K562 (cell line): ENCODE data around the gene RASGEF1C. TPM values are rescaled to one million over a fixed set of nuclear protein-coding genes. Genes with fewer than 3 reads are reported as not detected.

Source experiments
- ARID1B ChIP-seq: fragments of 450-650 bp; IDR thresholded peaks from 2 replicates; pipeline ENCODE4 v1.6.1; 2016; ENCODE audit warnings: antibody characterized with exemption, mild to moderate bottlenecking, inconsistent platforms
- BMI1 ChIP-seq: fragments of 150-350 bp; IDR thresholded peaks from 2 replicates; pipeline ENCODE4 v1.6.1; 2014; ENCODE audit warnings: low read length
- ESRRA ChIP-seq: fragments of 450-650 bp; IDR thresholded peaks from 2 replicates; pipeline ENCODE4 v1.6.1; 2014; ENCODE audit warnings: low read depth, mild to moderate bottlenecking, moderate library complexity, borderline replicate concordance
- EWSR1 ChIP-seq: fragments of 450-650 bp; IDR thresholded peaks from 2 replicates; pipeline ENCODE4 v1.6.1; 2018; ENCODE audit warnings: borderline replicate concordance, mild to moderate bottlenecking, low read depth, moderate library complexity; ENCODE audit not compliant: partially characterized antibody
- ILF3 ChIP-seq: fragments of 450-650 bp; IDR thresholded peaks from 2 replicates; pipeline ENCODE4 v1.6.1; 2018; ENCODE audit warnings: antibody characterized with exemption, mild to moderate bottlenecking, moderate library complexity, borderline replicate concordance
- KDM1A ChIP-seq, 2 experiments: fragments of 450-650 bp; IDR thresholded peaks; 2 replicates each; pipeline ENCODE4 v1.6.1; 2016; ENCODE audit warnings: mild to moderate bottlenecking in 2 of 2
- MAFK ChIP-seq: IDR thresholded peaks from 2 replicates; pipeline ENCODE4 v1.6.1; 2011; ENCODE audit warnings: low read length, improper control_type of control experiment
- MCM2 ChIP-seq: fragments of 450-650 bp; IDR thresholded peaks from 2 replicates; pipeline ENCODE4 v1.6.1; 2017; ENCODE audit warnings: low read depth, mild to moderate bottlenecking
- MYNN ChIP-seq, 2 experiments: sonication (generic); formaldehyde crosslinking in 1 of 2; IDR thresholded peaks; 2 replicates each; pipeline versions ENCODE4 v1.5.0 to v1.6.1; 2016 to 2020; ENCODE audit warnings: antibody characterized with exemption in 1 of 2, missing genetic modification reagents in 1 of 2
- NONO ChIP-seq, 2 experiments: fragments of 200-400 bp in 1 of 2; fragments of 450-650 bp in 1 of 2; formaldehyde crosslinking in 1 of 2; IDR thresholded peaks; 2 replicates each; pipeline ENCODE4 v1.6.1; 2017; ENCODE audit warnings: low read depth in 2 of 2, mild to moderate bottlenecking in 2 of 2, moderate library complexity in 2 of 2, low read length in 1 of 2
- POLR3A ChIP-seq: IDR thresholded peaks from 2 replicates; pipeline ENCODE4 v1.6.1; 2011; ENCODE audit warnings: borderline replicate concordance, mild to moderate bottlenecking, moderate library complexity; ENCODE audit not compliant: insufficient read length, insufficient read depth; ENCODE audit errors: extremely low read depth
- polyA plus RNA-seq, 8 experiments: library from polyadenylated mRNA; depleted of rRNA in 4 of 8; stranded (reverse) in 5 of 8; unstranded in 3 of 8; fragments of >200 nt; fragmentation: Nextera tagmentation in 2 of 8; fragmentation: Illumina TruSeq in 1 of 8; extraction: Ambion mirVana in 2 of 8; extraction: Trizol in 1 of 8; gene quantifications; 2 replicates each; pipeline versions ENCODE4 v1.2.1 to v1.2.3, GENCODE V29; 2011 to 2014; ENCODE audit warnings: inconsistent platforms in 1 of 8, missing spikeins in 1 of 8
- total RNA-seq, 7 experiments: library from RNA; depleted of rRNA in 6 of 7; stranded (reverse); fragments of >200 nt in 6 of 7; fragmentation: Illumina TruSeq in 2 of 7; extraction: Trizol in 2 of 7; gene quantifications; 2 replicates each; pipeline versions ENCODE4 v1.2.1 to v1.2.3, GENCODE V29; 2011 to 2021; ENCODE audit warnings: low replicate concordance in 1 of 7
- TF ChIP-seq, protein P1 (sequence below): IDR thresholded peaks from 2 replicates; pipeline ENCODE4 v1.6.1; 2016; ENCODE audit warnings: missing genetic modification characterization, missing compliant biosample characterization
- TF ChIP-seq, protein P2 (sequence below): fragments of 250-450 bp; sonication (Bioruptor Pico); IDR thresholded peaks from 2 replicates; pipeline ENCODE4 v1.5.0; 2020; ENCODE audit warnings: mild to moderate bottlenecking, borderline replicate concordance
- TF ChIP-seq, protein P3 (sequence below): fragments of 250-450 bp; sonication (Bioruptor Pico); IDR thresholded peaks from 2 replicates; pipeline ENCODE4 v1.8.0; 2021; ENCODE audit warnings: mild to moderate bottlenecking, moderate library complexity
- TF ChIP-seq, protein P4 (sequence below): fragments of 250-450 bp; sonication (Bioruptor Pico); IDR thresholded peaks from 2 replicates; pipeline ENCODE4 v1.4.0; 2020; ENCODE audit warnings: borderline replicate concordance
- TF ChIP-seq, protein P5 (sequence below): fragments of 450-650 bp; IDR thresholded peaks from 2 replicates; pipeline ENCODE4 v1.6.1; 2016
- TF ChIP-seq, protein P6 (sequence below): fragments of 250-450 bp; sonication (Bioruptor Pico); IDR thresholded peaks from 2 replicates; pipeline ENCODE4 v1.4.0; 2020; ENCODE audit warnings: mild to moderate bottlenecking, moderate library complexity

RASGEF1C gene
- total and polyA plus RNA-seq, 9 of the 15 experiments (the other 6 are each of a cell fraction or from before 2014, with no cell fraction given): 0.04 to 1.1 (median 0.21) TPM; not detected in 4

DNA sequence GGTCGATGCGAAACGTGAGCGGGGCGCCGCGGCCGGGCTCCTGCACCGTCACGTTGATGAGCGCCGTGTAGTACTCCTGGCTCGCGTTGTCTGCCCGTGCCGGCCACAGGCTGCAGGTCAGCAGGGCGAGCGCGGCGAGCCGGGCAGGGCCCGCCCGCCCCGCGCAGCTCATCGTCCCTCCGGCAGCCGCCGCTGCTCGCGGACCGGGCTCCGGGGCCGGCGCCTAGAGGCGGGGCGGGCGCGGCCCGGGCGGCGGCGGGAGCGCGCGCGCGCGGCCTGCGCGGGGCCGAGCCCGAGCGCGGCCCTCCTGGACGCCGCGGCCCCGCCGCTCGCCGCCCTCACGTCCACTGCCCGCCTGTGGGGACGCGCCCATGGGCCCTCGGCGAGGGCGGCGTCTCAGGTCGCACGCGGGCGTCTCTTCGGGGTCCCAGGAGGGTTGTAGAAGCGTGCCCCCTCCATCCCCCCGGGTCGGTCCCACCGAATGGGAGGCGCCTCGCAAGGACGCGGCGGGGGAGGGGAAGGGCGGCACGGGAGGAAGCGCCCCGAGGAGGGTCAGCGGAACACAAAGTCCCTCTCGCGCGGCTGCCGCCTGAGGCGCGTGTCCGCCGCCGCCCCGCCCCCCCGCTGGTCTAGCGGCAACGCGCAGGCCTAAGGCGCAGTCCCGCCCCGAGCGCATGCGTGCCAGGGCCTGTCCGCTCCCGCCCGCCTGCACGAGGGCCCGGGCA is 137.3 kb downstream of the RASGEF1C start, which contains the start of gene RNF130 (continued):
- TF ChIP-seq KDM1A (IDR thresholded peaks at IDR 0.05): no peak
- TF ChIP-seq, protein P1, sequence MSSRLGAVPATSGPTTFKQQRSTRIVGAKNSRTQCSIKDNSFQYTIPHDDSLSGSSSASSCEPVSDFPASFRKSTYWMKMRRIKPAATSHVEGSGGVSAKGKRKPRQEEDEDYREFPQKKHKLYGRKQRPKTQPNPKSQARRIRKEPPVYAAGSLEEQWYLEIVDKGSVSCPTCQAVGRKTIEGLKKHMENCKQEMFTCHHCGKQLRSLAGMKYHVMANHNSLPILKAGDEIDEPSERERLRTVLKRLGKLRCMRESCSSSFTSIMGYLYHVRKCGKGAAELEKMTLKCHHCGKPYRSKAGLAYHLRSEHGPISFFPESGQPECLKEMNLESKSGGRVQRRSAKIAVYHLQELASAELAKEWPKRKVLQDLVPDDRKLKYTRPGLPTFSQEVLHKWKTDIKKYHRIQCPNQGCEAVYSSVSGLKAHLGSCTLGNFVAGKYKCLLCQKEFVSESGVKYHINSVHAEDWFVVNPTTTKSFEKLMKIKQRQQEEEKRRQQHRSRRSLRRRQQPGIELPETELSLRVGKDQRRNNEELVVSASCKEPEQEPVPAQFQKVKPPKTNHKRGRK (tag): no peak
- TF ChIP-seq MYNN (IDR thresholded peaks at IDR 0.05): no peak
- TF ChIP-seq MYNN (CRISPR knock-in tag; IDR thresholded peaks at IDR 0.05): no peak
- TF ChIP-seq, protein P2, sequence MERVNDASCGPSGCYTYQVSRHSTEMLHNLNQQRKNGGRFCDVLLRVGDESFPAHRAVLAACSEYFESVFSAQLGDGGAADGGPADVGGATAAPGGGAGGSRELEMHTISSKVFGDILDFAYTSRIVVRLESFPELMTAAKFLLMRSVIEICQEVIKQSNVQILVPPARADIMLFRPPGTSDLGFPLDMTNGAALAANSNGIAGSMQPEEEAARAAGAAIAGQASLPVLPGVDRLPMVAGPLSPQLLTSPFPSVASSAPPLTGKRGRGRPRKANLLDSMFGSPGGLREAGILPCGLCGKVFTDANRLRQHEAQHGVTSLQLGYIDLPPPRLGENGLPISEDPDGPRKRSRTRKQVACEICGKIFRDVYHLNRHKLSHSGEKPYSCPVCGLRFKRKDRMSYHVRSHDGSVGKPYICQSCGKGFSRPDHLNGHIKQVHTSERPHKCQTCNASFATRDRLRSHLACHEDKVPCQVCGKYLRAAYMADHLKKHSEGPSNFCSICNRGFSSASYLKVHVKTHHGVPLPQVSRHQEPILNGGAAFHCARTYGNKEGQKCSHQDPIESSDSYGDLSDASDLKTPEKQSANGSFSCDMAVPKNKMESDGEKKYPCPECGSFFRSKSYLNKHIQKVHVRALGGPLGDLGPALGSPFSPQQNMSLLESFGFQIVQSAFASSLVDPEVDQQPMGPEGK: no peak
- TF ChIP-seq ESRRA: peak; percentile 57
- TF ChIP-seq, protein P3, sequence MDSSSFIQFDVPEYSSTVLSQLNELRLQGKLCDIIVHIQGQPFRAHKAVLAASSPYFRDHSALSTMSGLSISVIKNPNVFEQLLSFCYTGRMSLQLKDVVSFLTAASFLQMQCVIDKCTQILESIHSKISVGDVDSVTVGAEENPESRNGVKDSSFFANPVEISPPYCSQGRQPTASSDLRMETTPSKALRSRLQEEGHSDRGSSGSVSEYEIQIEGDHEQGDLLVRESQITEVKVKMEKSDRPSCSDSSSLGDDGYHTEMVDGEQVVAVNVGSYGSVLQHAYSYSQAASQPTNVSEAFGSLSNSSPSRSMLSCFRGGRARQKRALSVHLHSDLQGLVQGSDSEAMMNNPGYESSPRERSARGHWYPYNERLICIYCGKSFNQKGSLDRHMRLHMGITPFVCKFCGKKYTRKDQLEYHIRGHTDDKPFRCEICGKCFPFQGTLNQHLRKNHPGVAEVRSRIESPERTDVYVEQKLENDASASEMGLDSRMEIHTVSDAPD: peak; percentile 67; the same call in 1 of the 2 replicates
- no peak for TF ChIP-seq ARID1B
- TF ChIP-seq MCM2: no peak
- TF ChIP-seq, protein P4, sequence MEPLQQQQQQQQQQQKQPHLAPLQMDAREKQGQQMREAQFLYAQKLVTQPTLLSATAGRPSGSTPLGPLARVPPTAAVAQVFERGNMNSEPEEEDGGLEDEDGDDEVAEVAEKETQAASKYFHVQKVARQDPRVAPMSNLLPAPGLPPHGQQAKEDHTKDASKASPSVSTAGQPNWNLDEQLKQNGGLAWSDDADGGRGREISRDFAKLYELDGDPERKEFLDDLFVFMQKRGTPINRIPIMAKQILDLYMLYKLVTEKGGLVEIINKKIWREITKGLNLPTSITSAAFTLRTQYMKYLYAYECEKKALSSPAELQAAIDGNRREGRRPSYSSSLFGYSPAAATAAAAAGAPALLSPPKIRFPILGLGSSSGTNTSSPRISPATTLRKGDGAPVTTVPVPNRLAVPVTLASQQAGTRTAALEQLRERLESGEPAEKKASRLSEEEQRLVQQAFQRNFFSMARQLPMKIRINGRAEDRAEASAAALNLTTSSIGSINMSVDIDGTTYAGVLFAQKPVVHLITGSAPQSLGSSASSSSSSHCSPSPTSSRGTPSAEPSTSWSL: peak; percentile 42; the same call in 1 of the 2 replicates
- TF ChIP-seq, protein P5, sequence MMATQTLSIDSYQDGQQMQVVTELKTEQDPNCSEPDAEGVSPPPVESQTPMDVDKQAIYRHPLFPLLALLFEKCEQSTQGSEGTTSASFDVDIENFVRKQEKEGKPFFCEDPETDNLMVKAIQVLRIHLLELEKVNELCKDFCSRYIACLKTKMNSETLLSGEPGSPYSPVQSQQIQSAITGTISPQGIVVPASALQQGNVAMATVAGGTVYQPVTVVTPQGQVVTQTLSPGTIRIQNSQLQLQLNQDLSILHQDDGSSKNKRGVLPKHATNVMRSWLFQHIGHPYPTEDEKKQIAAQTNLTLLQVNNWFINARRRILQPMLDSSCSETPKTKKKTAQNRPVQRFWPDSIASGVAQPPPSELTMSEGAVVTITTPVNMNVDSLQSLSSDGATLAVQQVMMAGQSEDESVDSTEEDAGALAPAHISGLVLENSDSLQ: no peak
- no peak for TF ChIP-seq BMI1
- no peak for TF ChIP-seq POLR3A
- TF ChIP-seq MAFK: no peak
- no peak for TF ChIP-seq EWSR1
- TF ChIP-seq ILF3: no peak
- TF ChIP-seq, protein P6, sequence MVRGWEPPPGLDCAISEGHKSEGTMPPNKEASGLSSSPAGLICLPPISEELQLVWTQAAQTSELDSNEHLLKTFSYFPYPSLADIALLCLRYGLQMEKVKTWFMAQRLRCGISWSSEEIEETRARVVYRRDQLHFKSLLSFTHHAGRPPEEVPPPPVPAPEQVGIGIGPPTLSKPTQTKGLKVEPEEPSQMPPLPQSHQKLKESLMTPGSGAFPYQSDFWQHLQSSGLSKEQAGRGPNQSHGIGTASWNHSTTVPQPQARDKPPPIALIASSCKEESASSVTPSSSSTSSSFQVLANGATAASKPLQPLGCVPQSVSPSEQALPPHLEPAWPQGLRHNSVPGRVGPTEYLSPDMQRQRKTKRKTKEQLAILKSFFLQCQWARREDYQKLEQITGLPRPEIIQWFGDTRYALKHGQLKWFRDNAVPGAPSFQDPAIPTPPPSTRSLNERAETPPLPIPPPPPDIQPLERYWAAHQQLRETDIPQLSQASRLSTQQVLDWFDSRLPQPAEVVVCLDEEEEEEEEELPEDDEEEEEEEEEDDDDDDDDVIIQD: peak; percentile 79
- peak in 1 of 2 experiments; percentile 85; a peak in 2 of 4 replicates for TF ChIP-seq NONO (IDR thresholded peaks at IDR 0.05; ENCODE audit: low read depth in 2 of 2, low read length in 1 of 2)
